DMS53 (cell line): ENCODE data around the gene PHKB.

ENCODE experiments used
- DNase-seq: peaks from one replicate; lab custom pipeline; 2025; lab: John Stamatoyannopoulos, UW

PHKB gene

DNA sequence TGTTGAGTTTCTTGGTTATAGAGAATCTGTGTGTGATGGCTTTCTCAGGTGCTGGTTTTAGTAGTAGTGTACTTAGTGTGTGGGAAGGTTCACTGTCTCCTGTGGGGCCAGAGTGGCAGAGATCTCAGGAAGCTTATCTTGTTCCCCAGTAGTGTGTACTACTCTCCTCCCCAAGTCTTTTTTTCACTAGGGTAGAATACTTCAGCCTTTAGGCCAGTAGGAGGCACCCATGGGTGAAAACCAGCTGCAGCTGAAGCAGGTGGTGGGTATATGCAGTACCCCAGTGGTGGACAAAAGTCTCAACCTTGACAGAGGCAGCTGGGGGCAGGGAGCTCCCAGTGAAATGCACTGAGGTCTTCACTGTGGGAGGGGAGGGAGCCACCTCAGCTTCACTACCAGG is 109.9 kb downstream of the PHKB start:
- no peak for DNase-seq

GRCh38 chr16:47571711-47572110 is 110.6 kb downstream of the PHKB start:
- no peak for DNase-seq

DNA sequence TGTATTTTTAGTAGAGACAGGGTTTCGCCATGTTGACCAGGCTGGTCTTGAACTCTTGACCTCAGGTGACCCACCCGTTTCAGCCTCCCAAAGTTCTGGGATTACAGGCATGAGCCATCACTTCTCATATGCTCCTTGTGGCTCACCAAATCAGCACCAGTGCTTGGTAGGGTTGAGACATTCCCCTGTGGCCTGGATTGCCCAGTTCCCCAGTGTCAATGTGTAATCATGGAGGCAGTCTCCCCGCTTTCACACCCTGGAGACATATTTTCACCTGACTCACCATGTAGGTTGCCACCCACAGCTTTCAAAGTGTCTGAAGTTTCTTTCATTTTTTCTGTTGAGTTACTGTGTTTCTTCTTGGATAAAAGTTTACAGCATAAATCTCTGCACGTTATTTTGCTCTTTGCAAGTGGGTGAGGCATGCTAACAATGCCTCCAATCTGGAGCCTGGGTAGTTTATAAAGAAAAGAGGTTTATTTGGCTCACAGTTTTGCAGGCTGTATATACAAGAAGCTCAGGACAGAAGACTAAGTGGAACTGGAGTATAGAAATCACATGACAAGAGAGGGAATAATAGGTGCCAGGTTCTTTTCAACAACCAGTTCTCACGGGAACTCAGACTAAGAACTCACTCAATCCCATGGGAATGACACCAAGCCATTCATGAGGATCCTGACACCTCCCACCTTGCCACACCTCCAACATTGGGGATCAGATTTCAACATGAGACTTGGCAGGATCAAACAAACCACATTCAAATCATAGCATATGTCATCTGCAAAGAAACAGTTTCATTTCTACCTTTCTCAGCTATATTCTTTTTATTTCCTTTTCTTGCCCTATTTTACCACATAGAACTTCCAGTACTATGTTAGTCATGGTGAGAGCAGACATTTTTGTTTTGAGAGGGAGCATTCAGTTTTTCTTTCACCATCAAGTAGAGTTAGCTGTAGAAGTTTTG is 113.2 kb downstream of the PHKB start:
- no peak for DNase-seq

- no peak for DNase-seq
Observed at GRCh38 chr16:47577029-47577428, 115.9 kb downstream of the PHKB start.

GRCh38 chr16:47578033-47578432 is 116.9 kb downstream of the PHKB start:
- DNase-seq: no peak

DNA sequence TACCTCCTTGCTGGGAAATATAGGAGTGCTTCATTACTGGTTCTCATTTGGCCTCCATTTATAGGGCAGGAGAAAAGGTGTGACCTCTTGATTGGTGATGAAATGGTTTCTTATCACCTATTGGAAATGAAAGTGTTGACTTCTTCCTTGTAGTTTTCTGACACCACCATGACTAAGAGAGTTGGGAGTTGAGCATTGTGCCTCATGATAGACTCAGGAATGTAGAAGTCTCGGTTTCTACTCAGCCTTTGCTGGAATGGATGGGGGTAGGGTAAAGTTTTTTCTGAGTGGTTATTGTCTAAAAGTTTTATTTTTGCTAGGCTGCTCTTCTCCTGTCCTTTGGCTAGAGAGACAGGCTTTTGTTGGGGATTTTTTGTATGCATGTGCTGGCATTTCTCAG is 117.4 kb downstream of the PHKB start:
- DNase-seq: no peak

DNA sequence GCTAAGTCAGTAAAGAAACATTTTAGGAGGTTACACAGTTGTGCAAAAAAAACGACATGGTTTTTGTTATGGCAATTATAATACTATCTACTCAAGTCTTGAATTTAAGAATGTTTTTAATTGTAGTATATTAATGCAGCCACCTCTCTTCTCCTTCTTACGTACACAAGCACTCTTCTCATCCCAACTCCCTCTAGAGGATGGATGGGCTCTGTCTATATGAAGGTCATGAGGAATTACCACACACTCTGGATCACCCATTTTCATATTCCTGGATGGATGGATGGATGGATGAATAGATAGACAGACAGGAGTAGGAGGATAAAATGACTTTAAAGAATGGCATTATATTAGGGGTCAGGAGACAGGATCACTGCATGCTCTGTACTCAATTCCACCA is 120.0 kb downstream of the PHKB start:
- DNase-seq: no peak

DNA sequence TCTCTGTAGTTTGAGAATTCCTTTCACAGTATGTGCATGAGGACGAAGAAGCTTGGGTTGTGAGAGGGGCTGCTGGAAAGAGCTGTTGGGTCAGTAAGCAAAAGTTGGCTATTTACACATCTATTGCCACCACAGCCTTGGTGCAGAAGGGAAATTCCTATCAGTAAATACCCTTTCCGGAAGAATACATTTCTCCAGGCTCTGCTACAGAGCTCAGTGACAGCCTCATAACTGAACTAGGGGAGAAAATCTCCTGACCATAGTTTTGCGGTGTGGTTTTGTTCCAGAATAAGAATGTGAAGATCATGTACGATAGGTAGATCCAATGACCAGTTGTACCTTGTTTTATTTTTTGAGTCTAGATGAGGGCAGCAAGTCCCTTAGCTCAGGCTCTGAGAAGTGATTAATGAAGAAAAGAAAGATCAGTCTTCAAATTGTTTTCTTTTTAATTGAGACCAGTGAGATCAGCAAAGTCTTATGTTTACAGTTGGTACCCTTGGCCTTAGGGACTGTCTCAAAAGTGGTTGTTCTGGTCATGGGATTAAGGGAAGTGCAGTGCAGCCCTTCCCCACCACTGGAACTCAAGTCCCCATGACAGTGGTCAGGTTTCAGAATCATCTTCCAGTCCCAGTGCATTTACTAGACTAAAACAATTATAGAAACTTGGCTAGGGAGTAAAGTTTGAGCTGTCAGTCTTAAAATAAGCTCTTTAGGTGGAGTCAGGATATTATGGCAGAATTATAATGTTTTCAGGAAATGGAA is 123.5 kb downstream of the PHKB start:
- DNase-seq: no peak

- DNase-seq: no peak
Observed at GRCh38 chr16:47586121-47586520, 125.0 kb downstream of the PHKB start.

- DNase-seq: no peak
Observed at GRCh38 chr16:47590472-47590871, 129.3 kb downstream of the PHKB start.

GRCh38 chr16:47592232-47592631 is 131.1 kb downstream of the PHKB start:
- DNase-seq: no peak

DNA sequence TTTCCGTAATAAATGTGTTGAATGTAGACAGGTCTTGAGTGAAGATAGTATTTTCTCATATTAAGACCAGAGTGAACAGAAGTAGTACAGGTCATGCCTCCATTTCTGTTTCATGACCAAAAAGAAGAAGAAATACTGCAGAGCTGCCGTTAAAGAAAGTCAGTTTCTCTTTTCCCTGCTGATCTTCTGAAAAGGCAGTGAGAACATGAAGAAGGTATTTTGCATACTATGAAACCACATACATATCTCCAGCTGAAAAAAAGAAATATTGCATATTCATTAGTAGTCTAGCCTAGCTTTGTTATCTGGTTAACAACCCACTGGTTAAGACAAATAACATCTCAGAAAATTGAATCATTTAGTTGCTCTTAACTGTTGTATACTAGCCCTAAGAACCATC is 138.4 kb downstream of the PHKB start:
- DNase-seq: no peak

- DNase-seq: no peak
Observed at GRCh38 chr16:47600376-47600775, 139.2 kb downstream of the PHKB start.

DNA sequence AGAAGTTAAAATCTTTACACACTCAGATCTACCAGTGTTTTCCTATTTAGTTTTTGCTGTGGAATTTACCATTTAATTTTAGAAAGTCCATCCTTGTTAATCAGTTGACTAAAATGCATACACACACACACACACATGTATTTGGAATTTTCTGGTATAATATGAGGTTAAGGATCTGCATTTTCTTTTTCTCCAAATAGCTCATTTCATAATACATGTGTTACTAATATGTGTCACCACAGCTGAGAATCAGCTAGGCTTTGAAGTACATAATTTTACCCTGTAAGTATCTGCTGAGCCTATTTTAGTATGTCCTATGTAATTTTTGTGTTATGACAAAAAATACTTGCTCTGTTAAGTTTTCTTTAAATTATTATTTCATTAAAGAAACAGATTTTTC is 143.2 kb downstream of the PHKB start:
- no peak for DNase-seq

DNA sequence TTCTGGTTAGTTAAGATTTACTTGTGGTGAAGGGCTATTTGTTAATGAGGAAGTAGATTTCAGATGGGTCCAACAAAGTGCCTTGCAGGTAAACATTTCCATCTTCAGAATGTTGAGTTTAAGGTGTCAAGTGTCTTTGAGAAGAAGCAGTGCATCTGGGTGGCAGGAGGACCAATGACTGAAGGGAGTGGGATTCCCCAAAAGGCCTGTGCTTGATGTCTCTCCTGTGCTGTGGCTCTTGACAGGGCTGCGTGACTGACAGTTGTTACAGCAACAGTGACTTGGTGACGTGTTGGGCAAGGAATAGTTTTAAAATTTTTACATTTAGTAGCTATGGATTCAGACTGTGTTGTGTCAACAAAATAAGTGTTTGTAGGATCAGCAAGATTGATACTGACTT is 149.9 kb downstream of the PHKB start:
- no peak for DNase-seq

DNA sequence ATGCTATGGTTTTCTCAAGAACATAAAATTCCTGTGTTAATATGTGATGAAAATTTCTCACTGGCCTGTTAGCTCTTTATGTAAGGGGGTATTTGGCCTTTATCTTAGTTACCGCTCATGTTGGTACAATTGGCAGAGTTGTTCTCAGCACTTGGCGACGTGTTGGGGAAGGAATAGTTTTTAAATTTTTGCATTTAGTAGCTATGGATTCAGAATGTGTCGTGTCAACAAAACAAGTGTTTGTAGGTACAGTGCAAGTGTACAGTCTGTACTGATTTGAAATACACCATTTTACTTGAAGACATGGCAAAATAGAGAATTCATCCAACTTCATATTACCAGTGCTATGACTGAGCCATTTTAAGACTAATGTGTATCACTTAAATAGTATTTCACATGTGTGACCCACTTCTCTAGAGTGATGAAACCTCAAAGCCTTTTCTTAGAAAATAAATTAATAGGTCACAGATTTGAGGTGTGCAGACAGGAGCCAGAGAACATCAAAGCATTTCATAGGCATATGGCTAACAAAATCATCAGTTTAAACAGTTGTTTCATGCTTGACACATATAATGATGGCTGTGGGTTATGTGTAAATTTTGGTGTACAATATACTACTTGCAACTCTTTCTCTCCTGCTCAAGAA is 150.8 kb downstream of the PHKB start:
- no peak for DNase-seq

DNA sequence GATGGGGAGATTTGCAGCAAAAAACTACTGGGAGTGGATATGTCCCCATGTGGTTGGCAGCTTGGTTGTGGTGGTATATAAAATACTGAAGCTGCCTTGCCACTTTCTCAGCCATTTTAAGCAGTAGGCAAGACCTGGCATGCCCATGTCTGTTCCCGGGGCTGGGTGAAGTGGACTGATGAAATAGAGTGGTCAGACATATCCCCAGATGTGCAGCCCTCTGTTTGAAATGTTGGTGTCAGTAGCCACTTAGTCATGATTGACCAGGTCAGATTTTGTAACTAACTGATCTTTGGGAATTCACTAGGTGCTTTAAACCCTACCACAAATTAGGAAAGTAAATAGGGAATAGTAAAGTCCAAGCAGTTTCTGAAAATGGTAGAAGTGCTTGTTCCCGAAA is 151.6 kb downstream of the PHKB start:
- DNase-seq: no peak

GRCh38 chr16:47613251-47613650 is 152.1 kb downstream of the PHKB start:
- no peak for DNase-seq

DNA sequence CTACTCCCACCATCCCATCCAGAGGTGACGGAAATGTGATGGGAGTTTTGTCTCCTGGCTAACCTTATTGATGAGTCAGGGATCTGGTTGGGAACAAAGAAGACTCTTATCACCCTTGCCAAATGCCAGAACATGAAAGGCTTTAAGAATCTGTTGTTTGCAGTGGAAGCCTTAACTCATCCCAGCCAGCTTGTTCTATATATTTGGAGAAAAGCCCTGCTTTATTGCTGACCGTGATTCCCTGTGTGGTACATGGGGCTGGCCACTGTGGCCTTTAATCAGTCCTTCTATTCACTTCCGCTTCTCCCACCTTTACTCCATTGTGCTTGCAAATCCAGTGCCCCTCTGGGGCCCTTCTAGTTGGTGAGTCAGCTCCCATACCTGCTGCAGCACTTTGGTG is 156.6 kb downstream of the PHKB start:
- no peak for DNase-seq

DNA sequence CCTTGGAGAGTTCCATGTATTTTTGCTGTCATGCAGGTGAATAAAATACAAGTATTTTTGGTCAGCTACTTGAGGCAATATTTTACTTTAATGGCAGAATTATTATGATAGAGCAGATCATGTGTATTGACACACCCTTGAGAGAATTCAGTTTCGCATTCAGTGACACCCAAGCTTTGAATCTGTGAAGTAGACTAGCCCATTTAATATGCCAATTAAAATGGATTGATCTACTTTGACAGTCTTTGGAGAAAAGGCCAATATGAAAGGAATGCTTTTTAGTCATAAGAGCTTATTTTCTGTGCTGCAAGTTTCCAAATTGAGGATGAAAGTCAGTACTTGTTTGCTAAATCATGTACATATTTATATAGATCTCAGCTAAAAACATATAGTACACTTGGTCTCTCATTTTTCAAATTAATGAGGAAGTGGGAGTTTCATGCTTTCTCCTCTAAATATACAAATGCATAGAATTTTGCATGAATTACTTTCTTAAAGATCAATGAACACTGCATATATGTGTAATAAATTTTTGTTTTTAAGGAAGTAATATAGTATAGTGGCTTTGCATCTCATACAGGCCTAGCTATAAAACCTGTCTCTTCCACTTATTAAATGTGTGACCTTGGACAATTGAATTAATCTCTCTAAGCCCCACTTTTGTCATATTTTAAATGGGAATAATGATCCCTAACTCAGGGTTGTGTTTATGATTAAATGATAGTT is 161.5 kb downstream of the PHKB start:
- no peak for DNase-seq

- no peak for DNase-seq
Observed at GRCh38 chr16:47624563-47624962, 163.4 kb downstream of the PHKB start.

- no peak for DNase-seq
Observed at GRCh38 chr16:47625115-47625567, 164.0 kb downstream of the PHKB start.
